ENCODE results near the gene ARV1.

The ARV1 gene

GRCh38 chr1:230966358-230966873 lies 12.5 kb upstream of the ARV1 start:
- Histone ChIP-seq H3K9ac (ENCODE audit: low read depth, low read length, poor library complexity, severe bottlenecking) (no peak overlapping the region), H3F3A (ENCODE audit: low read depth) (no peaks in the 10 kb centered on the region), H3K4me1 (ENCODE audit: insufficient read depth, low read length, poor library complexity, severe bottlenecking) (no peaks in the 10 kb centered on the region), H3K79me2 (ENCODE audit: insufficient read depth, low read length) (no peaks in the 10 kb centered on the region), H3K4me3 (ENCODE audit: low read length, poor library complexity, severe bottlenecking) (no peak overlapping the region), H3K4me2 (ENCODE audit: low read depth, low read length, poor library complexity, severe bottlenecking) (no peak overlapping the region), H3K9me3 (ENCODE audit: insufficient read depth, low read depth, low read length) (no peaks in the 10 kb centered on the region), H2AFZ (ENCODE audit: low read length) (no peak overlapping the region), H3K27me3 (ENCODE audit: insufficient read depth, low read length, poor library complexity, severe bottlenecking) (no peaks in the 10 kb centered on the region), H3K36me3 (ENCODE audit: insufficient read depth, low read length) (no peaks in the 10 kb centered on the region), H4K20me1 (ENCODE audit: insufficient read depth, low read length, poor library complexity, severe bottlenecking) (no peaks in the 10 kb centered on the region), H3K9me2 (replicated peaks; ENCODE audit: low read depth, low read length) (no peaks in the 10 kb centered on the region)
- no peak for TF ChIP-seq EZH2phosphoT487 (IDR thresholded peaks at IDR 0.05; ENCODE audit: borderline replicate concordance)
- TF ChIP-seq, protein P1, sequence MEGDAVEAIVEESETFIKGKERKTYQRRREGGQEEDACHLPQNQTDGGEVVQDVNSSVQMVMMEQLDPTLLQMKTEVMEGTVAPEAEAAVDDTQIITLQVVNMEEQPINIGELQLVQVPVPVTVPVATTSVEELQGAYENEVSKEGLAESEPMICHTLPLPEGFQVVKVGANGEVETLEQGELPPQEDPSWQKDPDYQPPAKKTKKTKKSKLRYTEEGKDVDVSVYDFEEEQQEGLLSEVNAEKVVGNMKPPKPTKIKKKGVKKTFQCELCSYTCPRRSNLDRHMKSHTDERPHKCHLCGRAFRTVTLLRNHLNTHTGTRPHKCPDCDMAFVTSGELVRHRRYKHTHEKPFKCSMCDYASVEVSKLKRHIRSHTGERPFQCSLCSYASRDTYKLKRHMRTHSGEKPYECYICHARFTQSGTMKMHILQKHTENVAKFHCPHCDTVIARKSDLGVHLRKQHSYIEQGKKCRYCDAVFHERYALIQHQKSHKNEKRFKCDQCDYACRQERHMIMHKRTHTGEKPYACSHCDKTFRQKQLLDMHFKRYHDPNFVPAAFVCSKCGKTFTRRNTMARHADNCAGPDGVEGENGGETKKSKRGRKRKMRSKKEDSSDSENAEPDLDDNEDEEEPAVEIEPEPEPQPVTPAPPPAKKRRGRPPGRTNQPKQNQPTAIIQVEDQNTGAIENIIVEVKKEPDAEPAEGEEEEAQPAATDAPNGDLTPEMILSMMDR (conservative IDR thresholded peaks at IDR 0.05; ENCODE audit: low read length), result no peak

GRCh38 chr1:230970432-230970831 lies 8.5 kb upstream of the ARV1 start:
- peaks cover 16% of the 10 kb centered on the region for H3K4me1 ChIP-seq (ENCODE audit: insufficient read depth, low read length, poor library complexity, severe bottlenecking)
- no peak overlapping the region for H3K4me2 ChIP-seq (ENCODE audit: low read depth, low read length, poor library complexity, severe bottlenecking)
- H3K79me2 ChIP-seq (ENCODE audit: insufficient read depth, low read length), result no peaks in the 10 kb centered on the region
- H3K9me2 ChIP-seq (replicated peaks; ENCODE audit: low read depth, low read length), result no peaks in the 10 kb centered on the region
- H2AFZ ChIP-seq (ENCODE audit: low read length), result no peak overlapping the region
- H3K36me3 ChIP-seq (ENCODE audit: insufficient read depth, low read length), result no peaks in the 10 kb centered on the region
- H3F3A ChIP-seq (ENCODE audit: low read depth), result peaks cover 7% of the 10 kb centered on the region
- H3K4me3 ChIP-seq (ENCODE audit: low read length, poor library complexity, severe bottlenecking), result no peak overlapping the region
- H3K9ac ChIP-seq (ENCODE audit: low read depth, low read length, poor library complexity, severe bottlenecking), result no peak overlapping the region
- no peaks in the 10 kb centered on the region for H3K27me3 ChIP-seq (ENCODE audit: insufficient read depth, low read length, poor library complexity, severe bottlenecking)
- H3K9me3 ChIP-seq (ENCODE audit: insufficient read depth, low read depth, low read length), result no peaks in the 10 kb centered on the region
- peaks cover 13% of the 10 kb centered on the region for H4K20me1 ChIP-seq (ENCODE audit: insufficient read depth, low read length, poor library complexity, severe bottlenecking)
- no peak for TF ChIP-seq EZH2phosphoT487 (IDR thresholded peaks at IDR 0.05; ENCODE audit: borderline replicate concordance)
- TF ChIP-seq, protein P1 (conservative IDR thresholded peaks at IDR 0.05; ENCODE audit: low read length), result no peak

- H3K4me3 ChIP-seq (ENCODE audit: low read length, poor library complexity, severe bottlenecking), result no peak overlapping the region
- no peaks in the 10 kb centered on the region for H3K9me3 ChIP-seq (ENCODE audit: insufficient read depth, low read depth, low read length)
- H3K9ac ChIP-seq (ENCODE audit: low read depth, low read length, poor library complexity, severe bottlenecking), result no peak overlapping the region
- no peaks in the 10 kb centered on the region for H3K27me3 ChIP-seq (ENCODE audit: insufficient read depth, low read length, poor library complexity, severe bottlenecking)
- peaks cover 7% of the 10 kb centered on the region for H3F3A ChIP-seq (ENCODE audit: low read depth)
- no peak overlapping the region for H3K4me2 ChIP-seq (ENCODE audit: low read depth, low read length, poor library complexity, severe bottlenecking)
- H2AFZ ChIP-seq (ENCODE audit: low read length), result no peak overlapping the region
- H3K36me3 ChIP-seq (ENCODE audit: insufficient read depth, low read length), result no peaks in the 10 kb centered on the region
- peaks cover 7% of the 10 kb centered on the region; the same call in 1 of the 2 replicates for H3K79me2 ChIP-seq (ENCODE audit: insufficient read depth, low read length)
- no peaks in the 10 kb centered on the region for H3K9me2 ChIP-seq (replicated peaks; ENCODE audit: low read depth, low read length)
- peaks cover 24% of the 10 kb centered on the region for H4K20me1 ChIP-seq (ENCODE audit: insufficient read depth, low read length, poor library complexity, severe bottlenecking)
- H3K4me1 ChIP-seq (ENCODE audit: insufficient read depth, low read length, poor library complexity, severe bottlenecking), result peaks cover 27% of the 10 kb centered on the region
- TF ChIP-seq EZH2phosphoT487 (IDR thresholded peaks at IDR 0.05; ENCODE audit: borderline replicate concordance), result no peak
- TF ChIP-seq, protein P1 (conservative IDR thresholded peaks at IDR 0.05; ENCODE audit: low read length), result no peak
These were observed 7.1 kb upstream of the ARV1 start for GRCh38 chr1:230971771-230972170.

Measured in Loucy (cell line).